GM21526 (cell line): ENCODE data around the gene AGAP1.

Experiments used
- ATAC-seq: cut with Tn5 transposase; IDR thresholded peaks from one replicate; pipeline ENCODE4 v1.9.1; 2021; ENCODE audit warnings: moderate library complexity; ENCODE audit not compliant: unreplicated experiment, low FRiP score

Gene AGAP1

GRCh38 chr2:236028066-236028465 lies 534.2 kb downstream of the AGAP1 start:
- no peak for ATAC-seq

GRCh38 chr2:236033462-236033861 lies 539.6 kb downstream of the AGAP1 start:
- no peak for ATAC-seq

- no peak for ATAC-seq
Observed at GRCh38 chr2:236034974-236035373, 541.1 kb downstream of the AGAP1 start.

GRCh38 chr2:236036045-236036444 lies 542.2 kb downstream of the AGAP1 start:
- no peak for ATAC-seq

- no peak for ATAC-seq
Observed at GRCh38 chr2:236038096-236038495, 544.3 kb downstream of the AGAP1 start.

- no peak for ATAC-seq
Observed at GRCh38 chr2:236040600-236041328, 546.9 kb downstream of the AGAP1 start.

GRCh38 chr2:236041616-236042015 lies 547.8 kb downstream of the AGAP1 start:
- ATAC-seq: no peak

GRCh38 chr2:236042087-236042486 lies 548.2 kb downstream of the AGAP1 start:
- ATAC-seq: no peak

GRCh38 chr2:236044191-236044590 lies 550.3 kb downstream of the AGAP1 start:
- ATAC-seq: no peak

- no peak for ATAC-seq
Observed at GRCh38 chr2:236045251-236046235, 551.7 kb downstream of the AGAP1 start.

GRCh38 chr2:236046715-236047114 lies 552.9 kb downstream of the AGAP1 start:
- ATAC-seq: no peak

GRCh38 chr2:236047176-236047575 lies 553.3 kb downstream of the AGAP1 start:
- no peak for ATAC-seq

GRCh38 chr2:236047886-236048540 lies 554.2 kb downstream of the AGAP1 start:
- ATAC-seq: no peak

- ATAC-seq: no peak
Observed at GRCh38 chr2:236049981-236050380, 556.1 kb downstream of the AGAP1 start.

GRCh38 chr2:236051351-236051750 lies 557.5 kb downstream of the AGAP1 start:
- ATAC-seq: no peak

- ATAC-seq: no peak
Observed at GRCh38 chr2:236051806-236052205, 558.0 kb downstream of the AGAP1 start.

GRCh38 chr2:236052206-236052605 lies 558.4 kb downstream of the AGAP1 start:
- no peak for ATAC-seq

- ATAC-seq: no peak
Observed at GRCh38 chr2:236052926-236053821, 559.3 kb downstream of the AGAP1 start.

- ATAC-seq: no peak
Observed at GRCh38 chr2:236054125-236054524, 560.3 kb downstream of the AGAP1 start.
